ENCODE data around the gene C16orf82.
"Not testable (repeated sequence)": the region's sequence is repeated elsewhere in the genome, so short reads cannot be mapped to it uniquely, and the experiment has no call there.

Gene C16orf82

GRCh38 chr16:27066668-27067537 is at the start of gene C16orf82:
Gene C16orf82 (plus strand): TSS chr16:27066927.
- DNase-seq = no peak

GRCh38 chr16:27020031-27020430 is 46.7 kb upstream of the C16orf82 start:
- DNase-seq = no peak

GRCh38 chr16:27024010-27024409 is 42.7 kb upstream of the C16orf82 start:
- DNase-seq = no peak

GRCh38 chr16:27025581-27025980 is 41.1 kb upstream of the C16orf82 start:
- no peak for DNase-seq

DNA sequence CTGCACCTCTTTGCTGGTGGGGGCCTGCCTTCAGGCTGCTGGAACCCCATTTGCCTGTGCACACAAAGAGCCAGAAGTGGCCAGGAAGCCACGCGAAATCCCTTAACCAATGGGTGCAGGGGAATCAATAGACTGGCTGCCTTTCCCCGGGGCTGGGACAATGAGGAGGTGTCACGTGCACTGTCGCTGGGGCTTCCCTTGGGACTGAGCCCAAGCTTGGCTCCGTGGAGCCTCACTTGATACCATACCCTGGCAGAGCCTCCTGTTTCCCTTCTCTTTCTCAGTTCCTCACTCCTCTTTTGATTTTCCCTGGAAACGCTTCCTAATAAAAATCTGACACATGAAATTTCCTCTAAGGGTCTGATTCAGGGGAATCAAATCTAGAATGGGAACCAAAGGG is 38.8 kb upstream of the C16orf82 start:
- DNase-seq = peak; percentile 56

DNA sequence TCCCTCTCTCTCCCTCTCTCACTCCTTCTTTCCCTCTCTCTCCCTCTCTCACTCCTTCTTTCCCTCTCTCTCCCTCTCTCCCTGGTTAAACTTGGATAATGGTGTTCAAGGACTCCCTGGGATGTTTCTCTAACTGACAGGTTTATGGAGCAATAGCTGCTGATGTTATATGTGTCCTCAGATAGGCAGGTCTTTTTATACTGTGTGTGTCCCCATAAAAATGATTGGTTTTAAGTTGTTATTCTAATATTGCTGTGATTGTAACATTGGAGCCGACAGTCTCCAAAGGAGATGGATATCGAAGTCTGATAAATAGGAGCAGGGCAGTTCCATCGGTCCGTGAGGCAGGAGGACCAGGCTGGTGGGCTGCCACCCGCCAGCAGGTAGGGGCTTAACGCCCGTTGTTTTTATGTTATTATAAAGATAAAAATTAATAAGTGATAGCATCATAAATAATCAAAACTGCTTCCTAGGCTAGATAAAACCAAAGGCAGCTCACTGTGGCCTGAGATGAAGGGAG is 38.1 kb upstream of the C16orf82 start:
- no peak for DNase-seq

DNA sequence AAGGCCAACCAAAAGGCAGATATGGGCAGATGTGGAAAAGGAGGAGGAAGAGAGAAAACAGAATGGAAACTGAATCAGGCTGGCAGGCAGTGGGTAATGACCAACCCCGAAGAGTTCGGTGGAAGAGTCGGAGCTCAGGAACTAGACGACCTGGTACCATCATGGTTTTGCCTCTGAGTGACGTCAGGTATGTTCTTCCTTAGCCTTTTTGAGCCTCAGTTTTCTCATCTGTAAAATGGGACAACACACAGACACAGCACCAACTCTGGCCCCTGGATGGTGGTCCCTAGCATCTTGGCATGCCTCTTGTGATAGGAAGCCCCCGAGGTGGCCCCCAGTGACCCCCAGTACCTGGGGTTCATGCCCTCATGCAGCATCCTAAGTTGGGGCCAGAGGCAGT is 37.2 kb upstream of the C16orf82 start:
- DNase-seq = no peak

DNA sequence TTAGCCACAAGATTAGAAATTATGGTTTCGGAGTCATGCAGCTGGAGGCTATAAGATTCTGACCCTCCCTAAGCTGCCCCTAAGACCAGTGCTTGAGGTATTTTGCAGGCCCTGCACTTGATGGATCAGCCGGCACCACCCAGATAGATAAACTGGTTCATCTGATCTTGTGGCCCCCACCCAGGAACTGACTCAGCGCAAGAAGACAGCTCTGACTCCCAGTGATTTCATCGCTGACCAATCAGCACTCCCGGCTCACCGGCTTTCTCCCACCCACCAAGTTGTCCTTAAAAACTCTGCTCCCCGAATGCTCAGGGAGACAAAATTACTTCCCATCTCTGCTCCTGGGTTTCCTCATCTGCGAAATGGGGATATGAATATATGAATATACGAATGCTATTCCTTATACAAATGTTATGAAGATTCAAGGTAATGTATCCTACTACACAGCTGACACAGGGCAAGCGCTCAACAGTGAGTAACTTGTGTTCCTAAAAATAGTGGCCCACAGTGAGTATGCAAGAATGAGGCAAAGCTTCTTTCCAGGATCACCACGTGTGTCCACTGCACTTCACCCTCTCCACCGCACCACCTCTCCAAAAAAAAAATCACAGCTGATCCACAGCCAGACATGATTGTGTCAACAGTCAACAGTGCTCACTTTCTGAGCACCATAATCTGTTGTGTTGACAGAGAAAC is 33.3 kb upstream of the C16orf82 start:
- DNase-seq = no peak

DNA sequence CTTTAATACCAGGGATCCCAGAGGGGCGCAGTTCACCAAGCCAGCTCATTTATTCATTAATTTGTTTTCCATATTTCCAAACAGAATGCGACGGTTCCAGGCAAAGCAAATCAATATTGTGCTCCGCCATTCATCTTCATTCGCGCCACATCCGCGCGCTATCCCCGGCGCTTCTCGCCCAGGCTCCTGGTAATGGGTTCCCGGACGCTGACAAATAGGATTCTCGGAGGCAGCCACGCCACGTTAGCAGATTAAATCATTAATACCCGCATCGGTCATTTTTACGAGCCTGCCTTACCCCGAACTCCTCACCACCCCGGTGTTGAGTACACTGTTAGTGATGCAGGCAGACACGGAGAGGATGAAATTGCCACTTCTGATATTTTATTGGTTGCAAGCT is 26.0 kb upstream of the C16orf82 start:
- no peak for DNase-seq

- DNase-seq = no peak
These were observed 19.7 kb upstream of the C16orf82 start for GRCh38 chr16:27046958-27047518.

GRCh38 chr16:27048316-27048715 is 18.4 kb upstream of the C16orf82 start:
- no peak for DNase-seq

DNA sequence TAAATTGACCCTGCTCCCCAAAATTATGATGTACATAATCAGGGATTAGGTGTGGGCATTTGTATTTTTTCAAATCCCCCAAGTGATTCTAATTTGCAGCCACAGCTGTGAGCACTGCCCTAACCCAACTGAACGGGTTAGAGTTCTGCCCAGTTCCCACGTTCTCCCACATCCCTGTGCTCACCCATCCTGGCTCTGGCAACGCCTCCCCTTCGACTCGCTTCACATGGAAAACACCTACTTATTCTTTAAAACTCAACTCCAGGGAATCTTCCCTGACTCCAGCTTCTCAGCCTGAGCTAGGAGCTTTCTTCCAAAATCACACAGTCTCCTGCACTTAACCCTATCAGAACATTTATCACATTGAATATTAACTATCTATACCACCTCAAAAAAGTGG is 17.6 kb upstream of the C16orf82 start:
- DNase-seq = no peak

GRCh38 chr16:27052007-27052406 is 14.7 kb upstream of the C16orf82 start:
- DNase-seq = no peak

DNA sequence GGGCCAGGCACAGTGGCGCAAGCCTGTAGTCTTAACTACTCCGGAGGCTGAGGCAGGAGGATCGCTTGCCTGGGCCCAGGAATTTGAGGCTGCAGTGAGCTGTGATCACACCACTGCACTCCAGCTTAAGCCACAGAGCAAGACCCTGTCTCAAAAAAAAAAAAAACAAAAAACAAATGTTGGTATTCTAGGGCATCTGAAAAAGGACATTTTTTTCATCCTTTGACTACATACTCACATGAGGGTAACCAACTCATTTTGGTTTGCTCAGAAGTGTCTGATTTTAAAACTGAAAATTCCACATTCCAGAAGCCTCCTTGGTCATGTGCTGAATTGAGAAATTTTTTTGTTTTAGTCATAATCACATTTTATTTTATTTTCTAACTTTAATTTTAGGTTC is 12.7 kb upstream of the C16orf82 start:
- no peak for DNase-seq

DNA sequence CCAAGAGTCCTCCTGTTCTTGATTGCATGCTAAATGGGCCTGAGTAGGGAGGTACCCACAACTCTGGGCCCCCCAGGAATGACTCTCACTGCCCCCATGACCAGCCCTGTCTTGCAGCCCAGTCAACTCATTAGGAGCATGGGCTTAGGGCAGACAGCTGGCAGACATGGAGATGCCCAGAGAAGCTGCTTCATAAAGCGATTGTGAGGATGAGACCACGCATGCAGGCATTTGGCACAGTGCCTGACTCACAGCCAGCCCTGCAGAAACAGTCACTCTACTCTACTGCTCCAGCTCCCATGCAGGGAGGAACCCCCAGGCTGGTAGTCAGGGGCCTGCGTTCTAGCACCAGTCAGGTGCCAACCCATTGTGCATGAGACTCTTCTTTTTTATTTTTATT is 8.4 kb upstream of the C16orf82 start:
- no peak for DNase-seq

GRCh38 chr16:27070776-27071175 is 4.0 kb downstream of the C16orf82 start:
- DNase-seq = no peak

- DNase-seq = no peak
These were observed 7.0 kb downstream of the C16orf82 start for GRCh38 chr16:27073733-27074132.

DNA sequence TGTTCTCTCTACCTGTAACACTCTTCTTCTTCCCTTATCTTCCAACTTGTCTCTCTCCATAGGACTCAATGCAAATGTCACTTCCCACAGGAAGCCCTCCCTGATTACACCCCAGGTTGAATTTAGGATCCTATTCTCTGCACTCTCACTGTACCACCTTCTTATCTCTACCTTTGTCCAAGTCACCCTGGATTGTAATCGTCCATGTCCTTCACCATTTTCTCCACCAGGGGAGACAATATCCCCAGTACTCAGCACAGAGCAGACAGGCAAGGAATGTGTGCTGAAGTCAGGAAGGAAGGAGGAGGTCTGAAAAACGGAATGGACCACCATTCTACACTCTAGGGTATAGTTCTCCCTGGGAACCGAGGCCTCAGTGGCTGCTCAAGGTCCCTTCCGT is 14.2 kb downstream of the C16orf82 start:
- no peak for DNase-seq

DNA sequence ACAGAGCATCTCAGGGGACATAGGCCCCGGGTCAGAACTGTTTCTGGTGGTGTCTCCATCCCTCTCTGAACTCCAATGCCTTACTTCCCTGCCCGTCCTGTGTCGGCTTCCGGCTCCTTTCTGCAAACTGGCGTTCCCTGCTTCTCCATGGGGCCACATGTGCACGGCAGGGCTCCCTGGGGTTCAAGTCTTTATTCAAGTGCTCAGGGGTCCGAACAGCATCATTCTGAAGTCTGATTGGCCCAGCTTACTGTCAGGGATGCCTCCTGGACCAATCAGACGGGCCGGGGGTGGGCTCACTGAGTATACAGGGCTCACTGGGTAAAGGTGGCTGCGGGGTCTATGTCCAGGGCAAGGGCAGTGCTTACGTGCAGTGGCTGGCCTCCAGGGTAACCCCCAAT is 17.1 kb downstream of the C16orf82 start:
- no peak for DNase-seq

DNA sequence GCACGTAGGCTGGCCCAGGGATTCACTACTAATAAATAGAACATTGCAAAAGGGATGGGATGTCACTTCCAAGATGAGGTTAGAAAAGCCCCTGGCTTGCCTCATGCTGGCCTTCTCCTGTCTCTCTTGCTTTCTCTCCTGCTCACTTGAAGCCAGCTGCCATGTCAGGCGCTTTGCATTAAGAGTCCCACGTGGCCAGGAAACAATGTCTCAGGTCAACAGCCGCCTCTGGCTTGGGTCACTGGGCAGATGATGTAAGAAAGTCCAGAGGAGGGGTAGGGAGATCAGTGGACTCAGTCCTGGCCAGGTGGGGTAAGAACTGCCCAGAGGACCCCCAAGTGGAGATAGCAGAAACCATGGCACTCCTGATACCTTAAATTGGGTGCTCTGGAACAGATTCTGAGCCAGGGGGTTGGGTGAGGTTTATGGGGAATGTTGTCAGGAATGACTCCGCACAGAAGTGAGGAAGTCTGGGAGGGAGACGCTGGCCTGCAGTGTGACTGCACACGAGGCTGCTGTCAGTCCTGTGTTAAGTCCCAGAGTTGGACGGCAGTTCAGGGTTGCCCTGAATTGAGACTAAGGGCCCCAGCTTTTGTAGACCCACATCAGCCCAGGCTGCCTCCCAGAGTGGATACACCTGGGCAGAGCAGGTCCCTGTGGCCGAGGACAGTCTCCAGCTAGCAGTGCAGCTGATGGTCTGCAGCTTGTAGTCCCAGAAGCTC is 17.7 kb downstream of the C16orf82 start:
- no peak for DNase-seq

GRCh38 chr16:27085182-27085581 is 18.5 kb downstream of the C16orf82 start:
- no peak for DNase-seq

DNA sequence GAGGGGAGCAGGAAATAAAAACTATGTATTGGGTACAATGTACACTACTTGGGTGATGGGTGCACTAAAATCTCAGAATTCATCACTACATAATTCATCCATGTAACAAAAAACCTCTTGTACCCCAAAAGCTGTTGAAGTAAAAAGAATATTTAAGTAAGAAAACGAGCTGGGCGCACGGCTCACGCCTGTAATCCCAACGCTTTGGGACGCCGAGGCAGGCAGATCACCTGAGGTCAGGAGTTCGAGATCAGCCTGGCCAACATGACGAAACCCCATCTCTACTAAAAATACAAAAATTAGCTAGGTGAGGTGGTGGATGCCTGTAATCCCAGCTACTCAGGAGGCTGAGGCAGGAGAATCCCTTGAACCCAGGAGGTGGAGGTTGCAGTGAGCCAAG is 19.3 kb downstream of the C16orf82 start:
- not testable (repeated sequence) for DNase-seq

DNA sequence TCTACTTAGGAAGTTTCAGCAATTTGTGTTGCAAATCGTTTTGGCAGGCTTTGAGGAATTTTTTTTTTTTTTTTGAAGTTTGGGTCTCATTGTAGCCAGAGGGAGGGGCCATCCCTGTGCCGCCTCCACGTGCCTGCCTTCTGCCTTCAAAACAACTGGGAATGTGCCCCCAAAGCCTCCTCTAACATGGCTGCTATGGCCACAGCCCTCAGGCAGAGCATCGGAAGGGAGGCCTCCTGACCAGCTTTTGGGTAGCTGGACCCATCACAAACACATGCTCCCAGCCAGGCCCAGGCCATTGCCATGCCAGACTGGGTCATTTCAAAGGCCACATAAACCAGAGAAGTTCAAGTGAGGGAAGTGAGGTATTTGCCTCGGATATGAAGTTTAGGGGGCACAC is 21.5 kb downstream of the C16orf82 start:
- DNase-seq = no peak

Data from NCI-H1436 (cell line).